ENCODE results near the gene PLA2G4C.
A peak's percentile ranks its signal among the peaks of the same experiment; 100 is the strongest.
"Not testable (repeated sequence)": the region's sequence is repeated elsewhere in the genome, so short reads cannot be mapped to it uniquely, and the experiment has no call there.

PLA2G4C gene

DNA sequence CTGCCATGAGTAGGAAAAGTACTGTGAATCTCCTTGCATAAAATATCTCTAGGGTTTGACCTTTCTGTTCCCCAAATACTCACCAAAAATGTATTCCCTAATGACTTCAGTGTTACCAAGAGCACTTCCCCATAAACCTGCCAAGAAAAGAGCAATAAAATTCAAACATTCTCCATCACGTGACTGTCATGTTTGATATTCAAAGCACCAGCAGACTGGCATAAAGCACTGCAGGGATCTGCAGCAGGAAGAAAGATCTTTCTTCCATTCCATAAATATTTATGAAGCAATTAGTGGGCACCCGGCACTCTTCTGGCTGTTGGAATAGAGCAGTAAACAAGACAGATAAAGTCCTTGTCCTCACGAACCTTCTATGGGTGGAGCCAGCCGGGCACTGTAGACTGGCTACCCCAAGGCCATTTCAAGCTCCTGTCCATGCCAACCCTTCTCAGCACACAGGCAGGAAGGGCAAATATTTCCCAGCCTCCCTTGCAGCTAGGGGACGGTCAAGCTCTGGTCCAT is 20.3 kb downstream of the PLA2G4C start:
- H3K9me3 ChIP-seq (ENCODE audit: control insufficient read depth, insufficient read depth, low read length) = no peaks in the 10 kb centered on the region
- peaks cover 6% of the 10 kb centered on the region; the same call in 1 of the 2 replicates for H3K27me3 ChIP-seq (ENCODE audit: control insufficient read depth, low read length)
- no peaks in the 10 kb centered on the region for H3F3A ChIP-seq (ENCODE audit: control insufficient read depth, insufficient read depth)
- no peaks in the 10 kb centered on the region for H3K36me3 ChIP-seq (ENCODE audit: control insufficient read depth, low read length)
- no peak overlapping the region for H3K4me3 ChIP-seq (ENCODE audit: low read length)
- no peak overlapping the region for H3K27ac ChIP-seq (ENCODE audit: low read depth, low read length)
- no peaks in the 10 kb centered on the region for H3K9me2 ChIP-seq (replicated peaks; ENCODE audit: control insufficient read depth, low read length)
- no peaks in the 10 kb centered on the region for H4K20me1 ChIP-seq (ENCODE audit: control insufficient read depth, insufficient read depth, low read depth, low read length)
- H3K4me1 ChIP-seq (ENCODE audit: control insufficient read depth, low read length) = no peaks in the 10 kb centered on the region
- no peak for TF ChIP-seq EZH2phosphoT487 (IDR thresholded peaks at IDR 0.05; ENCODE audit: borderline replicate concordance, low read length)
- TF ChIP-seq, protein P1, sequence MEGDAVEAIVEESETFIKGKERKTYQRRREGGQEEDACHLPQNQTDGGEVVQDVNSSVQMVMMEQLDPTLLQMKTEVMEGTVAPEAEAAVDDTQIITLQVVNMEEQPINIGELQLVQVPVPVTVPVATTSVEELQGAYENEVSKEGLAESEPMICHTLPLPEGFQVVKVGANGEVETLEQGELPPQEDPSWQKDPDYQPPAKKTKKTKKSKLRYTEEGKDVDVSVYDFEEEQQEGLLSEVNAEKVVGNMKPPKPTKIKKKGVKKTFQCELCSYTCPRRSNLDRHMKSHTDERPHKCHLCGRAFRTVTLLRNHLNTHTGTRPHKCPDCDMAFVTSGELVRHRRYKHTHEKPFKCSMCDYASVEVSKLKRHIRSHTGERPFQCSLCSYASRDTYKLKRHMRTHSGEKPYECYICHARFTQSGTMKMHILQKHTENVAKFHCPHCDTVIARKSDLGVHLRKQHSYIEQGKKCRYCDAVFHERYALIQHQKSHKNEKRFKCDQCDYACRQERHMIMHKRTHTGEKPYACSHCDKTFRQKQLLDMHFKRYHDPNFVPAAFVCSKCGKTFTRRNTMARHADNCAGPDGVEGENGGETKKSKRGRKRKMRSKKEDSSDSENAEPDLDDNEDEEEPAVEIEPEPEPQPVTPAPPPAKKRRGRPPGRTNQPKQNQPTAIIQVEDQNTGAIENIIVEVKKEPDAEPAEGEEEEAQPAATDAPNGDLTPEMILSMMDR (IDR thresholded peaks at IDR 0.05; ENCODE audit: low read depth, low read length, poor library complexity, severe bottlenecking) = no peak
- no peaks in the 10 kb centered on the region for H3K79me2 ChIP-seq (ENCODE audit: control insufficient read depth, low read length)
- H3K4me2 ChIP-seq (ENCODE audit: low read length) = no peak overlapping the region

- H3K9me3 ChIP-seq (ENCODE audit: control insufficient read depth, insufficient read depth, low read length); H3K4me2 ChIP-seq (ENCODE audit: low read length); H3K36me3 ChIP-seq (ENCODE audit: control insufficient read depth, low read length); H3K27ac ChIP-seq (ENCODE audit: low read depth, low read length); H3K9me2 ChIP-seq (replicated peaks; ENCODE audit: control insufficient read depth, low read length); H4K20me1 ChIP-seq (ENCODE audit: control insufficient read depth, insufficient read depth, low read depth, low read length); H3K4me3 ChIP-seq (ENCODE audit: low read length); H3K79me2 ChIP-seq (ENCODE audit: control insufficient read depth, low read length); H3K4me1 ChIP-seq (ENCODE audit: control insufficient read depth, low read length); H3K27me3 ChIP-seq (ENCODE audit: control insufficient read depth, low read length); H3F3A ChIP-seq (ENCODE audit: control insufficient read depth, insufficient read depth): not testable (repeated sequence)
Measured at GRCh38 chr19:48088991-48089390, 21.6 kb downstream of the PLA2G4C start.

- H3K4me3 ChIP-seq (ENCODE audit: low read length) = no peak overlapping the region
- H3F3A ChIP-seq (ENCODE audit: control insufficient read depth, insufficient read depth) = no peaks in the 10 kb centered on the region
- no peaks in the 10 kb centered on the region for H3K9me2 ChIP-seq (replicated peaks; ENCODE audit: control insufficient read depth, low read length)
- H3K79me2 ChIP-seq (ENCODE audit: control insufficient read depth, low read length) = no peaks in the 10 kb centered on the region
- no peak overlapping the region for H3K4me2 ChIP-seq (ENCODE audit: low read length)
- no peak overlapping the region for H3K27ac ChIP-seq (ENCODE audit: low read depth, low read length)
- TF ChIP-seq, protein P1 (IDR thresholded peaks at IDR 0.05; ENCODE audit: low read depth, low read length, poor library complexity, severe bottlenecking) = peak; percentile 36
- no peak for TF ChIP-seq EZH2phosphoT487 (IDR thresholded peaks at IDR 0.05; ENCODE audit: borderline replicate concordance, low read length)
- H3K9me3 ChIP-seq (ENCODE audit: control insufficient read depth, insufficient read depth, low read length) = no peaks in the 10 kb centered on the region
- no peaks in the 10 kb centered on the region for H3K27me3 ChIP-seq (ENCODE audit: control insufficient read depth, low read length)
- no peaks in the 10 kb centered on the region for H4K20me1 ChIP-seq (ENCODE audit: control insufficient read depth, insufficient read depth, low read depth, low read length)
- no peaks in the 10 kb centered on the region for H3K36me3 ChIP-seq (ENCODE audit: control insufficient read depth, low read length)
- no peaks in the 10 kb centered on the region for H3K4me1 ChIP-seq (ENCODE audit: control insufficient read depth, low read length)
Measured at GRCh38 chr19:48085904-48086864, 24.4 kb downstream of the PLA2G4C start.

DNA sequence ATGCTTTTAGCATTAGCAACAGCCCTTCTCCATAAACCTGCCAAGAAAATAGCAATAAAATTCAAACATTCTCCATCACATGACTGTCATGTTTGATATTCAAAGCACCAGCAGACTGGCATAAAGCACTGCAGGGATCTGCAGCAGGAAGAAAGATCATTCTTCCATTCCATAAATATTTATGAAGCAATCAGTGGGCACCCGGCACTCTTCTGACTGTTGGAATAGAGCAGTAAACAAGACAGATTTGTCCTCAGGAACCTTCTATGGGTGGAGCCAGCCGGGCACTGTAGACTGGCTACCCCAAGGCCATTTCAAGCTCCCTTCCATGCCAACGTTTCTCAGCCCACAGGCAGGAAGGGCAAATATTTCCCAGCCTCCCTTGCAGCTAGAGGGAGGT is 25.5 kb downstream of the PLA2G4C start:
- no peaks in the 10 kb centered on the region for H3K9me3 ChIP-seq (ENCODE audit: control insufficient read depth, insufficient read depth, low read length)
- H3K79me2 ChIP-seq (ENCODE audit: control insufficient read depth, low read length) = no peaks in the 10 kb centered on the region
- H4K20me1 ChIP-seq (ENCODE audit: control insufficient read depth, insufficient read depth, low read depth, low read length) = no peaks in the 10 kb centered on the region
- no peaks in the 10 kb centered on the region for H3K36me3 ChIP-seq (ENCODE audit: control insufficient read depth, low read length)
- no peaks in the 10 kb centered on the region for H3K4me1 ChIP-seq (ENCODE audit: control insufficient read depth, low read length)
- TF ChIP-seq, protein P1 (IDR thresholded peaks at IDR 0.05; ENCODE audit: low read depth, low read length, poor library complexity, severe bottlenecking) = no peak
- TF ChIP-seq EZH2phosphoT487 (IDR thresholded peaks at IDR 0.05; ENCODE audit: borderline replicate concordance, low read length) = no peak
- no peaks in the 10 kb centered on the region for H3K27me3 ChIP-seq (ENCODE audit: control insufficient read depth, low read length)
- no peak overlapping the region for H3K27ac ChIP-seq (ENCODE audit: low read depth, low read length)
- H3F3A ChIP-seq (ENCODE audit: control insufficient read depth, insufficient read depth) = no peaks in the 10 kb centered on the region
- no peak overlapping the region for H3K4me3 ChIP-seq (ENCODE audit: low read length)
- no peaks in the 10 kb centered on the region for H3K9me2 ChIP-seq (replicated peaks; ENCODE audit: control insufficient read depth, low read length)
- no peak overlapping the region for H3K4me2 ChIP-seq (ENCODE audit: low read length)
